ENCODE data around the gene KRTAP5-10.
"Not testable (repeated sequence)": the region's sequence is repeated elsewhere in the genome, so short reads cannot be mapped to it uniquely, and the experiment has no call there.

Gene KRTAP5-10

GRCh38 chr11:71568704-71569349 lies 3.5 kb downstream of the KRTAP5-10 start:
- Histone ChIP-seq H3K9me3 (ENCODE audit: control insufficient read depth in 5 of 5, low read length in 5 of 5) (no peaks in the 10 kb centered on the region), H3K4me3 (ENCODE audit: low read depth in 1 of 5, low read length in 5 of 5) (peak overlapping the region in 1 of 5 donors; percentile 40)

GRCh38 chr11:71571101-71571850 lies 5.9 kb downstream of the KRTAP5-10 start:
- H3K4me1 ChIP-seq (ENCODE audit: control insufficient read depth in 5 of 5, insufficient read depth in 5 of 5, low read length in 5 of 5), result peaks cover 0 to 27% (median 20%) of the 10 kb centered on the region in 5 donors
- not testable (repeated sequence) for H3K9me3 ChIP-seq (ENCODE audit: control insufficient read depth in 5 of 5, low read length in 5 of 5); H3K27ac ChIP-seq (ENCODE audit: low read depth, low read length); H3K36me3 ChIP-seq (ENCODE audit: control insufficient read depth in 5 of 5, insufficient read depth in 5 of 5, low read length in 5 of 5); H3K4me3 ChIP-seq (ENCODE audit: low read depth in 1 of 5, low read length in 5 of 5); H3K27me3 ChIP-seq (ENCODE audit: control insufficient read depth in 5 of 5, insufficient read depth in 4 of 5, low read length in 5 of 5); H3K9ac ChIP-seq (ENCODE audit: low read length in 5 of 5)

More at GRCh38 chr11:71568704-71569349, 3.5 kb downstream of the KRTAP5-10 start:
- Histone ChIP-seq H3K27ac (ENCODE audit: low read depth, low read length) (peak overlapping the region; percentile 16), H3K9ac (ENCODE audit: low read length in 5 of 5) (no peak overlapping the region), H3K4me1 (ENCODE audit: control insufficient read depth in 5 of 5, insufficient read depth in 5 of 5, low read length in 5 of 5) (peaks cover 0 to 32% (median 21%) of the 10 kb centered on the region in 5 donors), H3K36me3 (ENCODE audit: control insufficient read depth in 5 of 5, insufficient read depth in 5 of 5, low read length in 5 of 5) (no peaks in the 10 kb centered on the region), H3K27me3 (ENCODE audit: control insufficient read depth in 5 of 5, insufficient read depth in 4 of 5, low read length in 5 of 5) (peaks cover 0 to 3% (median 2%) of the 10 kb centered on the region in 5 donors)

GRCh38 chr11:71572811-71573210 lies 7.4 kb downstream of the KRTAP5-10 start:
- no peak overlapping the region for H3K4me3 ChIP-seq (ENCODE audit: low read depth in 1 of 5, low read length in 5 of 5)
- H3K36me3 ChIP-seq (ENCODE audit: control insufficient read depth in 5 of 5, insufficient read depth in 5 of 5, low read length in 5 of 5), result no peaks in the 10 kb centered on the region
- H3K9me3 ChIP-seq (ENCODE audit: control insufficient read depth in 5 of 5, low read length in 5 of 5), result no peaks in the 10 kb centered on the region
- peaks cover 2 to 15% (median 10%) of the 10 kb centered on the region in 5 donors for H3K4me1 ChIP-seq (ENCODE audit: control insufficient read depth in 5 of 5, insufficient read depth in 5 of 5, low read length in 5 of 5)
- H3K9ac ChIP-seq (ENCODE audit: low read length in 5 of 5), result no peak overlapping the region
- H3K27me3 ChIP-seq (ENCODE audit: control insufficient read depth in 5 of 5, insufficient read depth in 4 of 5, low read length in 5 of 5), result peaks cover 0 to 12% (median 3%) of the 10 kb centered on the region in 5 donors
- H3K27ac ChIP-seq (ENCODE audit: low read depth, low read length), result no peak overlapping the region

- Histone ChIP-seq H3K4me3 (ENCODE audit: low read depth in 1 of 5, low read length in 5 of 5) (no peak overlapping the region), H3K36me3 (ENCODE audit: control insufficient read depth in 5 of 5, insufficient read depth in 5 of 5, low read length in 5 of 5) (no peaks in the 10 kb centered on the region), H3K9ac (ENCODE audit: low read length in 5 of 5) (no peak overlapping the region), H3K9me3 (ENCODE audit: control insufficient read depth in 5 of 5, low read length in 5 of 5) (no peaks in the 10 kb centered on the region), H3K27me3 (ENCODE audit: control insufficient read depth in 5 of 5, insufficient read depth in 4 of 5, low read length in 5 of 5) (peaks cover 0 to 12% (median 3%) of the 10 kb centered on the region in 5 donors), H3K27ac (ENCODE audit: low read depth, low read length) (no peak overlapping the region), H3K4me1 (ENCODE audit: control insufficient read depth in 5 of 5, insufficient read depth in 5 of 5, low read length in 5 of 5) (peaks cover 0 to 4% (median 1%) of the 10 kb centered on the region in 5 donors)
Observed at GRCh38 chr11:71574418-71574817, 9.1 kb downstream of the KRTAP5-10 start.

GRCh38 chr11:71575723-71576424 lies 10.5 kb downstream of the KRTAP5-10 start:
- Histone ChIP-seq H3K4me1 (ENCODE audit: control insufficient read depth in 5 of 5, insufficient read depth in 5 of 5, low read length in 5 of 5) (peaks cover 0 to 13% (median 9%) of the 10 kb centered on the region in 5 donors), H3K36me3 (ENCODE audit: control insufficient read depth in 5 of 5, insufficient read depth in 5 of 5, low read length in 5 of 5) (no peaks in the 10 kb centered on the region), H3K27me3 (ENCODE audit: control insufficient read depth in 5 of 5, insufficient read depth in 4 of 5, low read length in 5 of 5) (peaks cover 0 to 12% (median 3%) of the 10 kb centered on the region in 5 donors)

GRCh38 chr11:71576688-71577465 lies 11.5 kb downstream of the KRTAP5-10 start:
- H3K27ac ChIP-seq (ENCODE audit: low read depth, low read length), result not testable (repeated sequence)
- H3K4me1 ChIP-seq (ENCODE audit: control insufficient read depth in 5 of 5, insufficient read depth in 5 of 5, low read length in 5 of 5), result peaks cover 0 to 15% (median 10%) of the 10 kb centered on the region in 5 donors

More at GRCh38 chr11:71575723-71576424, 10.5 kb downstream of the KRTAP5-10 start:
- Histone ChIP-seq H3K9me3 (ENCODE audit: control insufficient read depth in 5 of 5, low read length in 5 of 5) (no peaks in the 10 kb centered on the region), H3K27ac (ENCODE audit: low read depth, low read length) (no peak overlapping the region), H3K4me3 (ENCODE audit: low read depth in 1 of 5, low read length in 5 of 5) (no peak overlapping the region), H3K9ac (ENCODE audit: low read length in 5 of 5) (no peak overlapping the region)

GRCh38 chr11:71577469-71578004 lies 12.2 kb downstream of the KRTAP5-10 start:
- no peaks in the 10 kb centered on the region for H3K36me3 ChIP-seq (ENCODE audit: control insufficient read depth in 5 of 5, insufficient read depth in 5 of 5, low read length in 5 of 5)

More at GRCh38 chr11:71576688-71577465, 11.5 kb downstream of the KRTAP5-10 start:
- not testable (repeated sequence) for H3K9me3 ChIP-seq (ENCODE audit: control insufficient read depth in 5 of 5, low read length in 5 of 5); H3K9ac ChIP-seq (ENCODE audit: low read length in 5 of 5); H3K36me3 ChIP-seq (ENCODE audit: control insufficient read depth in 5 of 5, insufficient read depth in 5 of 5, low read length in 5 of 5); H3K4me3 ChIP-seq (ENCODE audit: low read depth in 1 of 5, low read length in 5 of 5)
- H3K27me3 ChIP-seq (ENCODE audit: control insufficient read depth in 5 of 5, insufficient read depth in 4 of 5, low read length in 5 of 5), result peaks cover 0 to 13% (median 3%) of the 10 kb centered on the region in 5 donors

GRCh38 chr11:71579513-71579912 lies 14.2 kb downstream of the KRTAP5-10 start:
- Histone ChIP-seq H3K27me3 (ENCODE audit: control insufficient read depth in 5 of 5, insufficient read depth in 4 of 5, low read length in 5 of 5) (peaks cover 0 to 17% (median 3%) of the 10 kb centered on the region in 5 donors), H3K4me1 (ENCODE audit: control insufficient read depth in 5 of 5, insufficient read depth in 5 of 5, low read length in 5 of 5) (peaks cover 0 to 21% (median 15%) of the 10 kb centered on the region in 5 donors)
- H3K4me3 ChIP-seq (ENCODE audit: low read depth in 1 of 5, low read length in 5 of 5); H3K9ac ChIP-seq (ENCODE audit: low read length in 5 of 5); H3K27ac ChIP-seq (ENCODE audit: low read depth, low read length); H3K9me3 ChIP-seq (ENCODE audit: control insufficient read depth in 5 of 5, low read length in 5 of 5); H3K36me3 ChIP-seq (ENCODE audit: control insufficient read depth in 5 of 5, insufficient read depth in 5 of 5, low read length in 5 of 5): not testable (repeated sequence)

More at GRCh38 chr11:71577469-71578004, 12.2 kb downstream of the KRTAP5-10 start:
- H3K4me1 ChIP-seq (ENCODE audit: control insufficient read depth in 5 of 5, insufficient read depth in 5 of 5, low read length in 5 of 5), result peaks cover 0 to 19% (median 15%) of the 10 kb centered on the region in 5 donors
- H3K9ac ChIP-seq (ENCODE audit: low read length in 5 of 5), result no peak overlapping the region
- H3K4me3 ChIP-seq (ENCODE audit: low read depth in 1 of 5, low read length in 5 of 5), result no peak overlapping the region
- peaks cover 0 to 17% (median 3%) of the 10 kb centered on the region in 5 donors for H3K27me3 ChIP-seq (ENCODE audit: control insufficient read depth in 5 of 5, insufficient read depth in 4 of 5, low read length in 5 of 5)
- H3K27ac ChIP-seq (ENCODE audit: low read depth, low read length), result no peak overlapping the region
- H3K9me3 ChIP-seq (ENCODE audit: control insufficient read depth in 5 of 5, low read length in 5 of 5), result no peaks in the 10 kb centered on the region
